IPS-11a (cell line): Measurements from ENCODE around the gene ZKSCAN1.
"Not testable (repeated sequence)": the region's sequence is repeated elsewhere in the genome, so short reads cannot be mapped to it uniquely, and the experiment has no call there.

Experiments used
- H3K4me3 ChIP-seq: one replicate; pipeline ENCODE4 v1.5.1; 2013; ENCODE audit warnings: low read depth, low read length, control low read depth

ZKSCAN1 gene

GRCh38 chr7:100000239-100000638 is 15.2 kb upstream of the ZKSCAN1 start:
- no peak overlapping the region for H3K4me3 ChIP-seq

DNA sequence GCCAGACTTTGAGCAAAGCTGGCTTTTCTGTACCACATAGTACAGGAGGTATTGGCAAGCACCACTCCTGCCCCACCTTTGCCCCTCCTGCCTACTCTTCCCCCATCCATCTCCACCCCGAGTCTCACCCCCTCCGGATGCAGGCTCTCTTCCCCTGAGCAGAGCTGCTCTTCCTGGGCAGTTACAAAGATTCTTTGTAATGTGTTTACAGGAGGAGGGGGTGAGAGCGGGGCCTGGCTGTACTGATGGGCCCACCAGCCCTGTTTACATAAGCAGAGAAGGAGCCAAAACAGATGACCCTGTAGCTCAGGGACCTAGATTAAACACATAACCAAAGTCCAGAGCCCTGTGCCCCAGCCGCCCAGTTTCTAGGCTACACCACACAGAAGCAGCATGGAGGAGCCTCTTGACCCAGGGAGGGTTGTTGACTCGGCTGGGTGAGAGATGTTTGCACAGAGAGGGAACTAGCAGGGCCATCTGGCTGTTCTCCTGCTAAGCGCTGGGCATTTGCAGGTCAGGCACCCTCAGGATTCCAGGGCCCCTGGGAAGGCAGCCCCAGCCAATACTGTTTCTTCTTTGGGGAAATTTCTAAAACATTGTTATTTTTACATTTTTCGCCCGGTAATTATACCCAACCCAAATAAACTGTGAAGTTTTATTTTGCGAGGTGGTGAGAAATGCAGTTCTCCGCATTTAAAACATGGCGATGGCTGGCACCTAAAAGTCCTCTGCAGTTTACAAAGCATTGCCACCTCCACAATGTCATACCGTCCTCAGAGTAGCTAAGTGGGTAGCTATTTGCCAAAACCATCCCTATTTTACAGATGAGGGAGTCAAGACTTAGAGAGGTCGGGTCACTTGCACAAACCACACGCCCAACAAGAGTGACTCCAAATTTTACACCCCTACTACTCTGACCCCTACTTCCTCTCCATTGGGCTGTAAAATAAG is 11.4 kb upstream of the ZKSCAN1 start:
- H3K4me3 ChIP-seq = no peak overlapping the region

DNA sequence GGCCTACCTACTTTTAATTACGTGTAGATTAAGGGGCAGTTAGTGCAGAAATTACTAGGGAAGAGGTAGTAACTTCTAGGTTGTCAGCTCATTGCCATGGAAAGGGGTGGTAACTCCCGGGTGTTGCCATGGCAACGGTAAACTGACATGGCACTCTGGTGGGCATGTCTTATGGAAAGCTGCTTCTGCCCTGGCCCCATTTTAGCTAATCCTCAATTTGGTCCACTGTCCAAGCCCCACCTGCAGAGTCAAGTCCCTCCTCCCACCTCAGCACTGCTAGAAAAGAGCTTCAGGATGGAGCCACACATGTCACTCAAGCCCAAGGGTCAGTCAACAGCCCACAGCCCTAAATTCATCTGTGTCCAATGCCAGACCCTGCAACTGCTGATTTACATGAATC is 7.5 kb upstream of the ZKSCAN1 start:
- H3K4me3 ChIP-seq = no peak overlapping the region

DNA sequence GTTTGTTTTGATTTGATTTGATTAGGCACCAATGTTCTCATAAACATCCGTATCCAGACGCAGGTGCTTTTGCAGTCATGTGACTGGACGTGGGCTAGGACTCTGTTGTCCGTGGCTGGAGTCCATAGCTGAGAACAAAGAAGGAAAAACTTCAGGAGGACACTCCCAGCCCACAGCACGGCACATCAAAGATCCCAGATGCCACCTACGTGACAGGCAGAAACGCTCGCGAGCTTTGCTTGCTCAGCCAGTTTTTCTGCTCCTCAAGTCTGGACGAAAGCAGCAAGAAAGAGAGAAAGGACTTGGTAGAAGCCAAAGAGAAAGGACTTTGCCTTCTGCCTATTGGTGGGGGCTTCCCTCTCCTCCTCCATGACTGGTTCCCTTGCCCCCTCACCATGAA is 6.9 kb upstream of the ZKSCAN1 start:
- H3K4me3 ChIP-seq = no peak overlapping the region

GRCh38 chr7:100009952-100010351 is 5.4 kb upstream of the ZKSCAN1 start:
- H3K4me3 ChIP-seq = not testable (repeated sequence)

DNA sequence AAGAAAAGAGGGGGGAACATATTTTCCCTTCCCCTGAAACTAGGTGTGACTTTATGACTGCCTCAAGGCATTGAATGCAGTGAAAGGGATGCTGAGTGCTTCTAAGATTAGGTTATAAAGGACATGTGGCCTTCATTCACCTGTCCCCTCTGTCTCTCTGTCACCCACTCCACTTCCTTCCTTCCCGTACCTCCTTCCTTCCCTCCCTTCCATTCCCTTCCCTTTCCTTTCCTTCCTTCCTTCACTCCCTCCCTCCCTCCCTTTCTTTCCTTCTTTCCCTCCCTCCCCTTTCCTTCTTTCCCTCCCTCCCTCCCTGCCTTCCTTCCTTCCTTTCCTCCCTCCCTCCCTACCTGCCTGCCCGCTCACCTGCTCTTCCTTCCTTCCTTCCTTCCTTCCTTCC is 4.5 kb upstream of the ZKSCAN1 start:
- no peak overlapping the region for H3K4me3 ChIP-seq

DNA sequence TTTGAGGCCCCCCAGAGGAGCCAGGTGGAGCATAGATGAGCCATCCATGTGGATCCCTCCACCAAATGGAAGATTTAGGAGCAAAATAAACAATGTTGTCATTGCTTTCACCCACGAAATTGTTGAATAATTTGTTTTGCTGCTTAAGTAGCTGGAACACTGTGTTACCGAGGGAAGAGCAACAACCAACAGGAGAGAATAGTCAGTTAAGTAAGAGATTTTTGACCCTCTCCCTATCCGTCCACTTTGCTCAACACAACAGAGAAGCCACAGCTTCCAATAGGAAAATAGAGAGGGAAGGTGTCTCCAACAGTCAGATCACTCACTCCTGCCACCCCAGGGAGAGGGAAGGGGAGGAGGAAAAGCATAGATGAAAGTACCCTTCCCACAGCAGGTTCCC is 3.9 kb upstream of the ZKSCAN1 start:
- H3K4me3 ChIP-seq = no peak overlapping the region

GRCh38 chr7:100012385-100013327 is 2.7 kb upstream of the ZKSCAN1 start:
- not testable (repeated sequence) for H3K4me3 ChIP-seq

GRCh38 chr7:100013328-100013676 is 2.1 kb upstream of the ZKSCAN1 start:
- no peak overlapping the region for H3K4me3 ChIP-seq

GRCh38 chr7:100016215-100016901 is 962 bp downstream of the ZKSCAN1 start:
- peak overlapping the region; percentile 68 for H3K4me3 ChIP-seq

- no peak overlapping the region for H3K4me3 ChIP-seq
Observed at GRCh38 chr7:100017300-100017699, 1.9 kb downstream of the ZKSCAN1 start.

GRCh38 chr7:100017875-100018274 is 2.5 kb downstream of the ZKSCAN1 start:
- H3K4me3 ChIP-seq = no peak overlapping the region

- H3K4me3 ChIP-seq = no peak overlapping the region
Observed at GRCh38 chr7:100019908-100020307, 4.5 kb downstream of the ZKSCAN1 start.

GRCh38 chr7:100021297-100021696 is 5.9 kb downstream of the ZKSCAN1 start:
- no peak overlapping the region for H3K4me3 ChIP-seq

GRCh38 chr7:100022621-100023020 is 7.2 kb downstream of the ZKSCAN1 start:
- H3K4me3 ChIP-seq = no peak overlapping the region

GRCh38 chr7:100023526-100023925 is 8.1 kb downstream of the ZKSCAN1 start:
- H3K4me3 ChIP-seq = no peak overlapping the region

DNA sequence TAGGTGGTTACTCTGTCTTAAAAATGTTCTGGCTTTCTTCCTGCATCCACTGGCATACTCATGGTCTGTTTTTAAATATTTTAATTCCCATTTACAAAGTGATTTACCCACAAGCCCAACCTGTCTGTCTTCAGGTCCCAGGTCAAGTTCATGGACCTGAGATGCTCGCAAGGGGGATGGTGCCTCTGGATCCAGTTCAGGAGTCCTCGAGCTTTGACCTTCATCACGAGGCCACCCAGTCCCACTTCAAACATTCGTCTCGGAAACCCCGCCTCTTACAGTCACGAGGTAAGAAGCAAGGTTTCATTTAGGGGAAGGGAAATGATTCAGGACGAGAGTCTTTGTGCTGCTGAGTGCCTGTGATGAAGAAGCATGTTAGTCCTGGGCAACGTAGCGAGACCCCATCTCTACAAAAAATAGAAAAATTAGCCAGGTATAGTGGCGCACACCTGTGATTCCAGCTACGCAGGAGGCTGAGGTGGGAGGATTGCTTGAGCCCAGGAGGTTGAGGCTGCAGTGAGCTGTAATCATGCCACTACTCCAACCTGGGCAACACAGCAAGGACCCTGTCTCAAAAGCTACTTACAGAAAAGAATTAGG is 8.7 kb downstream of the ZKSCAN1 start:
- H3K4me3 ChIP-seq = no peak overlapping the region

GRCh38 chr7:100027197-100027596 is 11.8 kb downstream of the ZKSCAN1 start:
- H3K4me3 ChIP-seq = no peak overlapping the region

GRCh38 chr7:100029596-100029995 is 14.2 kb downstream of the ZKSCAN1 start:
- H3K4me3 ChIP-seq = no peak overlapping the region

DNA sequence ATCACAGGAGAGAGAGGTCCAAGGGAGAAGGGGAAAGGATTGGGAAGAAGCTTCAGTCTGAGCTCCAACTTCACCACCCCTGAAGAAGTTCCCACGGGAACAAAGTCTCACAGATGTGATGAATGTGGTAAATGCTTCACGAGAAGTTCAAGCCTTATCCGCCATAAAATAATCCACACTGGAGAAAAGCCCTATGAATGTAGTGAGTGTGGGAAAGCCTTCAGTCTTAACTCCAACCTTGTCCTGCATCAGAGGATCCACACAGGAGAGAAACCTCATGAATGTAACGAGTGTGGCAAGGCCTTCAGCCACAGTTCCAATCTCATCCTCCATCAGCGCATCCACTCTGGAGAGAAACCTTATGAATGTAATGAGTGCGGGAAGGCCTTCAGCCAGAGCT is 18.1 kb downstream of the ZKSCAN1 start:
- H3K4me3 ChIP-seq = no peak overlapping the region
